Measurements from ENCODE around the gene PROSER3.
A peak's percentile ranks its signal among the peaks of the same experiment; 100 is the strongest.

PROSER3 gene

DNA sequence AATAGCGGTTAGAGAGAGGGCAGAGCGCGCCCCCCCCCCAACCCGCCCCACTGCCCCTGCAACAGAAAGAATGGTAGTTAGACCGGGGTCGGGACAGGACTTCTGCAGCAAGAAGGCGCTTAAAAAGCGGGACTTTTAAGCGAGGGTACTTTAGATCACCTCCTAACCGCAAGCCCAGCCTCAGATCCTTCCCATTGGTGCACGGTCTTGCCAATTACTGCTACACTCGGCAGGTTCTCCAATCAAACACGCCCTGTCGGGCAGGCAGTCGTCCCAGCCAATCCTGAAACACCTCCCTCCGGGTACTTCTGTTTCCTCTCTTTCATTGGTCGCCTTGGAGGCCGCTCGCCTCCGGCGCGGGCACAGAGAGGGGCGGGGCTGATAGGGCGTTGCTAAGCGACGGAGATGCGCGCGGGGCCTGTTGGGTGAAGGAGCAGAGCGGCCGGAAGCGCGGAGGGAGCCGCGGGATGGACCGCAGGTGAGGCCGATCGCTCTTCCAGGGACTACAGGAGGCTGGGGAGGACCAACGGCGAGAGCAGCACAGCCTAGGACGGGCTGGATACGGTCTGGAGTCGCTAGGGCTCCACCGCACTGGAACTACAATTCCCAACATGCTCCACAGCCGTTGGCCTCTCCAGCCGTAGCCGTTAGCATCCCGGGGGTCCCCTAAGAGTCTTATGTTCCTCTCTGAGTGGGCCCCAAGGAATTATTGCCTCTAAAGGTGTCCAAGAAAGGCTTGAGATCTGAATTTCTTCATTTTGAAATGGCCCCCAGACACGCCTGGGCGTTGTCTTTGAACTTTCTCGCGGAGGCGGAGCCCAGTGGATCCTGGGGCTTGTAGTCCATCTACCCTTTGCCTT lies at the start of gene PROSER3:
Gene PROSER3 (plus strand): TSS at position 428 of the 860 bp plus-strand sequence. CDS start 40 bp downstream, at position 468.
- peak; percentile 100 for DNase-seq

DNA sequence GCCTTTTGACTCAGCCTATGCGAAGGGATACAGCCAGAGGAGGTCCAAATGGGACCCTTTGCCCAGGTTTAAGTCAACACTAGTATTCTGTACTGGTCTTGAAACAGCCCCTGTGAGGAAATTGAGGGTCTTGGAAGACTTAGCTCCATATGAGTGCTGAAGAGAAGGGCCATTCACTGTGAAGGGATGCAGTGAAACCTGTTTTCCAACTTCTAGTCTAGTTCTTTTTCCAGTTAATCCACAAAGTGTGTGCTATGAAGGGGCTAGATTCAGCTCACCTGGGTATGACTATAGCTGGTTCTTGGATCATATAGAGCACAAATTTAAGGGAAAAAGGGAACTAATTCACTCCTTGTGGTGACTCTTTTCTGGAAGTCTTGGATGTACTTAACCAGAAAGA lies 49.6 kb upstream of the PROSER3 start:
- DNase-seq: no peak

DNA sequence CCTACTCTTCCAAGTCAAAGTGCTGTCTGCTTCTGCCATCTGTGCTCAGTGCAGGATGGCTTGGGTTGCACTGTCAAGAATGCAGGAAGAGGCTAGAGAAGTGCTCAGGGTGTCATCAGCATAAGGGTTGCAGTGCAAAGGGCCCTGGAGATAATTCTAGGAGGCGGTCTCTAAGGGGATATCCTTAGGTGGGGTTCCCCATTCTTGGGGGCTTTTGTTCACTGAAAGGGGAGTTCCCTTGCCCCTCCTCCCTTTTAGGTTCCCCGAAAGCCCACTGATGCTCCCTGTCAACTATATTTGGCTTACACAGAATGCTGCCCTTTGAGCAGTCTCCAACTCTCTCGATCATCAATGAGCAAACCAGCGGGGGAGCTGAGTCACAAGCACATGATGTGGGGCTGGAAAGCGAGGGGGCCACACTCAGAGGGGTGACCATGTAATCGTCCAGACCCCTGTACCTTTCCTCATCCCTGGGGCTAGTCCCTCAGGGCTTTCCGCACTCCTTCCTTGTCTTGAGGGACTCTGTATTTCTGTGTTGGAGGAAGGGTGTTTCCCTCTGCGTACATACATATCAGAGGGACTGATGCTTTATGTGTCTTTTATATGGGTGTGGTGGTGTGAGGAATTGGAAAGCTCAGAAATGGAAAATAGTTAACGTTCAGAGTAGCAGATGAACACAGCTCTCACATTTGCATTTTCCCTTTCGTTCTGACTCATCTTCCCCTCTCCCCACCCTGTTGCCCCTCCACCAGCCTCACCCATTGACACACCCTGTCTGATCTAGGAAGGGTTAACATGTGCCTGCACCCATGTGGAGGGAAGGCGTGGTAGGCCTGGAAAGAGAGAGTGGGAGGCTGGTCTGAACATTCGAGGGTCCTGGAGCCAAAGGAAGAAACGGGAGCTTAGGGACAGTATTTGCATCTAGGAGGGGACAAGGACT lies 46.9 kb upstream of the PROSER3 start:
- DNase-seq: no peak

DNA sequence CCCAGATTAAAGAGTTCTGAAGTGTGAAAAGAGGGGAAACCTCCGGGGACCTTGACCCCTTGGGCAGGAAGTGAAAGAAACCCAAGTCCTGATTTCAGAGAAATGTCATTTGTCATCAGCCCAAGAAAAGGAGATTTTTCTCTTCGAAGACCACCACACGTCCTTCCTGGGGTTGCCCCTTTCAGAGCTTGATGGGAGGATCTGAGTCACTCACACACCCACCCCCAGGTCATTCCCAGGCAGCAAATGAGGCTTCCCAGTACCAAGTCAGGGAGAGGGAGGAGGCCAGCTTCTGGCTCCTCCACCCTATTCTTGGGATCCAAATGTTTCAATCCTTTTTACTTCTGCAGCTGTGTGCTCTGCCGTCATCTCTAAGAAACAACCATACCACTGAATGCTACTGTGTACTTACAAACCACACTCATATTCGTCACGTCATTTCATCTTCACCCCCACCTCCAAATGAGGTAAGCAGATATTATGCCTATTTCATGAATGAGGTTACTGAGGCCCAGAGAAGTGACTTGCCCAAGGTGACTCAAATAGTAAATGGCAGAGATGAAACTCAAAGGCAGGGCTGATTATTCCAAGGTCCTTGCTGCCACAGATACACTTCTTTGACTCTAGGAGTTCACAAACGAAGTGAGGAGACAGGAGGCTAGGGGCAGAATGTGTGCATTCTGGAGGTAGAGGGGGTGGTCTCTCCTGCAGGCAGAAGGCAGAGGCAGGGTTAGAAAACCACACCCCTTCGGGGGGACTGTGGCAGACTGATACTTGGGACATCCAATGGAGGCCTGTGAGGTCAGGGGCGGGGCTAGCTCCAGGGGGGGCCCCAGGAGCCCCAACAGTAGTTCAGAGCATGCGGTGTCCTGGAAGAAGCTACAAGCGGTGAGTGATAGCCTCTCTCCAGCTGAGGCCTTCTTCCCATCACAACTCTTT lies 45.1 kb upstream of the PROSER3 start:
- no peak for DNase-seq

DNA sequence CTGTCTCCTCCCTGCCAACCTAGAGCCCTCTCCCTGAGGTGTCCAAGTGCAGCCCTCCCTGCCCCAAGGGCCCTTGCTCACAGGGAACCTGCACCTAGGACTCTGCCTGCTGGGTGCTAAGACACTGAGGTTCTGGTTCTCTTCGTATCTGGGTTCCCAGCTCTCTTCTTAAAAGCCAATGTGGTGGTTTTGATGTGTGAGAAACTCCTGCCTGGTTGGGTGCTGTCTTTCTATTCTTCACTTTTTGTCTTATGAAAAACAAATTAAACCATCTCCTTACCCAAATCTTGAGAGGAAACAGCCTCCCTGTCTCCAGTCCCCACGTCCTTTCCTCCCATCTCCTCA lies 44.5 kb upstream of the PROSER3 start:
- DNase-seq: no peak

DNA sequence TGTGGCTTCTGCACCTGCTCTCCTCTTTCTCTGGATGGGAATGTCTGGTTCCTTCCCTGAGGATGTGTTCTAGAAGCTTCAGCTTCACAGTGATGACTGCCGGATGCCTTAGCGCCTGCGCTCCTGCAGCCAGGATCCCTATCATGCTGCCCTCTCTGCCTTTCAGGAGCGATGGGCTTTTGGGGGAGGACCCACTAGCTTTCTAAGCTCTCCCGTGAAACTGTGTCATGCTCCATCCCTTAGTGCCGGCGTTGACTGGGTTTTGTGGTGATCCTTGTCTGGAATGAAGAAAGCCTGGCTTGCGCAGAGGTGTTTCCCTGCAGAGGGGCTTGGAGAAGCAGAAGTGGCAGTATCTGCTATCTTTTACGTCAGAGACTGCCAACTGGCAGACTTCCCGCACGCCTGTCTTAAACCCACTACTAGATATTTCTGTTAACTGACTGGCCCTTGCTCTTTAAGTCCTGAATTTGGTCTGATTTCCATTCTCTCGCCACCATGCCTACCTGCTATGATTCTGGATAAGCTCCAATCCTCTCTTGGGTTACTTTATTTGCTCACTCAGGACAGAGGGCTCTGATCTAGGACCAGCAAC lies 44.0 kb upstream of the PROSER3 start:
- DNase-seq: no peak

DNA sequence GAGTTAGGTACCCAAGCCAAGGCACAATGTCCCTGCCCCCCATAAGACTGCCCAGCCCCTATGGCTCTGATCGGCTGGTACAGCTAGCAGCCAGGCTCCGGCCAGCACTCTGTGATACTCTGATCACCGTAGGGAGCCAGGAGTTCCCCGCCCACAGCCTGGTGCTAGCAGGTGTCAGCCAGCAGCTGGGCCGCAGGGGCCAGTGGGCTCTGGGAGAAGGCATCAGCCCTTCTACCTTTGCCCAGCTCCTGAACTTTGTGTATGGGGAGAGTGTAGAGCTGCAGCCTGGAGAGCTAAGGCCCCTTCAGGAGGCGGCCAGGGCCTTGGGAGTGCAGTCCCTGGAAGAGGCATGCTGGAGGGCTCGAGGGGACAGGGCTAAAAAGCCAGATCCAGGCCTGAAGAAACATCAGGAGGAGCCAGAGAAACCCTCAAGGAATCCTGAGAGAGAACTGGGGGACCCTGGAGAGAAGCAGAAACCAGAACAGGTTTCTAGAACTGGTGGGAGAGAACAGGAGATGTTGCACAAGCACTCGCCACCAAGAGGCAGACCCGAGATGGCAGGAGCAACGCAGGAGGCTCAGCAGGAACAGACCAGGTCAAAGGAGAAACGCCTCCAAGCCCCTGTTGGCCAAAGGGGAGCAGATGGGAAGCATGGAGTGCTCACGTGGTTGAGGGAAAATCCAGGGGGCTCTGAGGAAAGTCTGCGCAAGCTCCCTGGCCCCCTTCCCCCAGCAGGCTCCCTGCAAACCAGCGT lies 43.2 kb upstream of the PROSER3 start:
- peak; percentile 46 for DNase-seq

DNA sequence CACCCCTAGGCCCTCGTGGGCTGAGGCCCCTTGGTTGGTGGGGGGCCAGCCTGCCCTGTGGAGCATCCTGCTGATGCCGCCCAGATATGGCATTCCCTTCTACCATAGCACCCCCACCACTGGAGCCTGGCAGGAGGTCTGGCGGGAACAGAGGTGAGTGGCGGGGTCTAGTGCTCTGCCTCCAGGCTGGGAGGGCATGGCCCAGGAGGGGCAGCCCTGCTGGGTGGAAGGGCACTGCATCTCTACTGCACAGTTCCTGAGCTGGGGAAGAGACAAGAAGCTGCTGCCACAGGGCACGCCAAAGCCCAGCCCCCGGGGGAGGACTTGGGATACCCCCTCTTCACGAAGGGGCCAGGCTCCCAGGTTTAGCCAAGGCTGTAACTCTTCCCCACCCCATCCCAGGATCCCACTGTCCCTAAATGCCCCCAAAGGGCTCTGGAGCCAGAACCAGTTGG lies 42.6 kb upstream of the PROSER3 start:
- no peak for DNase-seq

DNA sequence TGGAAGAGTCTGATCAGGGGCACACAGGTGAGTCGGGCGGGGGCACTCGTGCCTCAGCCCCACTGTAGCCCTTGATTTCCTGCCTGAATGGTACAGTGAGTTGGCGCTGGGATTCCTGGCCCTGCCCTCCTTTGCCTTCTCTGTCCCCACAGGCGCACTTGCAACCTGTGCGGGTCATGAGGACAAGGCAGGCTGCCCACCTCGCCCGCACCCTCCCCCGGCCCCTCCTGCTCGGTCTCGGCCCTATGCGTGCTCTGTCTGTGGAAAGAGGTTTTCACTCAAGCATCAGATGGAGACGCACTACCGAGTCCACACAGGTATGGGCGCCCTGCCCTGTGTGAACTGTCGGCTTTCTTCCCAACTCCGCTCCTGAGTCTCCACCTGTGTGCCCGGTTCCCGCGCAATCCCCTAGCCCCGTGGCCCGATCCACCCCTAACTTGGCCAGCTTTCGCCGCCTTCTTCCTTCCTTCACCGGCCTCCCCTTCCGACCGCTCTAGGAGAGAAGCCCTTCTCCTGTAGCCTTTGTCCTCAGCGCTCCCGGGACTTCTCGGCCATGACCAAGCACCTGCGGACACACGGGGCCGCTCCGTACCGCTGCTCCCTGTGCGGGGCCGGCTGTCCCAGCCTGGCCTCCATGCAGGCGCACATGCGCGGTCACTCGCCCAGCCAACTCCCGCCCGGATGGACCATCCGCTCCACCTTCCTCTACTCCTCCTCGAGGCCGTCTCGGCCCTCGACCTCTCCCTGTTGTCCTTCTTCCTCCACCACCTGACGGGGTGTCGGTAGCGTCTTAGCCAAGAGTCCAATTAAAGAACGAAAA lies 41.8 kb upstream of the PROSER3 start:
- peak; percentile 92 for DNase-seq

DNA sequence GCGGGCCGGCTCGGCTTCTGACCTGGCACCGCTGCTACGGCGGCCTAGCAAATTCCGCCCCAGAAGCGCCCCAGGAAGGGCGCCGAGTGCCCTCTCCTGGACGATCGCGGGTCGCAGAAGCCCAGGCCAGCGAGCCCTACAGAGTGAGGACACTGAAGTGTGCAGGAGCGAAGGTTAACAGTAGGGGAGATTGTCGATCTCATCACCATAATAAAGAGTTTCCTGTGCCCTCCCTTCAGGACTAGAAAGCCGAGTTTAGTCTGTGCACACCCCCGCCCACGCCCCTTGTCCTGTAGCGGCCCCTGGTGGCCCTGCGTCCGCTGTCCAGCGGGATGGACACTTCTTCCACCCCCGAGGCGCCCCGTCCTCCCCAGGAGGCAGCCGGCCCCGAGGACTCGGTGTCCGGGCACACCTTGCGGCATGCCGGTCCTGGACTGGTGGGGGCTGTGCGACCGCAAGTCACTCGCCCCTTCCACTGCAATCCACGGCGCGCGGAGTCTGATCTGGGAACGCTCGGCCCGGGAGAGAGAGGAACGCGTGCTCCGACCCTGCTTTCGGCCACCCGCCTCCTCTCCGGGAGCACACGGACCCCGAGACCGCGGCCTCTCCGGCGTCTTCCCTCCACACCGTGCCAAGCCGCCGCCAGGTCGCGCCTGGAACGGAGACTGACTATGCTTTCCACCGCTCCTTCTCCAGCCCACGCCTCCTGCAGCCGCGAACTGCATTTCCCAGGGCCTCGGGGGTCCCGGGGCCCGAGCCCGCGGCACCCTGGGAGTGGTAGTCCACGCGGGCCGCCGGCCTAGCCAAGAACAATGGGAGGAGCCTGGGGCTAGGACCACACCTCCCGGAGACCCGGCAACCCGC lies 40.9 kb upstream of the PROSER3 start:
- DNase-seq: peak; percentile 99

DNA sequence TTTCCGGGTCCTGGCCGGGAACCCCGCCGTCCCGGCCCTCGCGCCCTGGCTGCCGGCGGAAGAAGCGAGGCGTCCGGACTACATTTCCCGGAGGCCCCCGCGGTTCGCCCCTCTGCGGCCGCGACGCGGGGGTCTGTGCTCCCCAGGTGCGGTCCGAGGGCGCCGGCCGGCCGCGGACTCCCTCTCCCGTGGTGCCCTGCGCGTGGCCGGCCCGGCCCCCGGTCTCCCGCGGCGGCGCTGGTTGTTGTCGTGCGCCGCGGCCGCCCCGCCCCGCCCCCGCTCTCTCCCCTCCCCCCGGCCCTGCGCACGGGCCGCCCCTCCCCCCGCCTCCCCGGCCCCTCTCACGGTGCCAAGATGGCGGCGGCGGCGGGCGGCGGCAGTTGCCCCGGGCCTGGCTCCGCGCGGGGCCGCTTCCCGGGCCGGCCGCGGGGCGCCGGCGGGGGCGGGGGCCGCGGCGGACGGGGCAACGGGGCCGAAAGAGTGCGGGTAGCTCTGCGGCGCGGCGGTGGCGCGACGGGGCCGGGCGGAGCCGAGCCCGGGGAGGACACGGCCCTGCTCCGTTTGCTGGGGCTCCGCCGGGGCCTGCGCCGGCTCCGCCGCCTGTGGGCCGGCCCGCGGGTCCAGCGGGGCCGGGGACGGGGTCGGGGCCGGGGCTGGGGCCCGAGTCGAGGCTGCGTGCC lies 40.2 kb upstream of the PROSER3 start, which contains the start of gene KMT2B:
Gene KMT2B (plus strand): TSS at position 339 of the 680 bp plus-strand sequence. CDS start 16 bp downstream, at position 355.
- peak; percentile 100 for DNase-seq

DNA sequence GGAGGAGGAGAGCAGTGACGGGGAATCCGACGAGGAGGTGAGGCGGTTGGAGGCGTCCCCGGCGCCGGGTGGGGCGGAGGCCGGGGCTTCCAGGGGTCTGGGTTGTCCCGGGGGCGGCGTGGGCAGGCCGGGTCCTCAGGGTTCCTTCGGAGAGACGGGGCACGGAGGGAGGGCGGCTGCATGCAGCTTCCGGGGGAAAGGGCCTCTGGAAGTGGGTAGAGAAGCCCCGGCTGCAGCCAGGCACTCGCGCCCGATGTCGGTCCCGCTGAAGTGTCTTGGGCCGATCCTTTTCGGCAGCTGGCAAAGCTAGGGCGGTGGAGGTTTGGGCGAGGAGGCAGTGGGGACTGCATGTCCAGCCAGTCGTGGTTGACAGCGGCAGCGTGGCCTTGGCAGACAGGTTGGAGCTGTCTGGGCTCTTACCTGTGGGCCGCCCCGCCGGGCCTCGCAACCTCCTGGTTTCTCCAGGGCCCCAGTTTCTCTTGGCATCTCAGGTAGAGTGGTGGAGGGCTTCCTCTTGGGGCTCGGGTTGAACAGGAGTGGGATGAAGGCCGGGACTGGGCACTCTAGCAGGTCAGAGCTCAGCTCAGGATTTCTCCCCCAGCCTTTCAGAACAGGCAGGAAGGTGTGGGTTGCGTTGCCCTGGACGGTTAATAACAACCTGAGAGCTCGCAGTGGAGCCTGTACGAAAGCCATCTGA lies 39.5 kb upstream of the PROSER3 start:
- peak; percentile 46 for DNase-seq

DNA sequence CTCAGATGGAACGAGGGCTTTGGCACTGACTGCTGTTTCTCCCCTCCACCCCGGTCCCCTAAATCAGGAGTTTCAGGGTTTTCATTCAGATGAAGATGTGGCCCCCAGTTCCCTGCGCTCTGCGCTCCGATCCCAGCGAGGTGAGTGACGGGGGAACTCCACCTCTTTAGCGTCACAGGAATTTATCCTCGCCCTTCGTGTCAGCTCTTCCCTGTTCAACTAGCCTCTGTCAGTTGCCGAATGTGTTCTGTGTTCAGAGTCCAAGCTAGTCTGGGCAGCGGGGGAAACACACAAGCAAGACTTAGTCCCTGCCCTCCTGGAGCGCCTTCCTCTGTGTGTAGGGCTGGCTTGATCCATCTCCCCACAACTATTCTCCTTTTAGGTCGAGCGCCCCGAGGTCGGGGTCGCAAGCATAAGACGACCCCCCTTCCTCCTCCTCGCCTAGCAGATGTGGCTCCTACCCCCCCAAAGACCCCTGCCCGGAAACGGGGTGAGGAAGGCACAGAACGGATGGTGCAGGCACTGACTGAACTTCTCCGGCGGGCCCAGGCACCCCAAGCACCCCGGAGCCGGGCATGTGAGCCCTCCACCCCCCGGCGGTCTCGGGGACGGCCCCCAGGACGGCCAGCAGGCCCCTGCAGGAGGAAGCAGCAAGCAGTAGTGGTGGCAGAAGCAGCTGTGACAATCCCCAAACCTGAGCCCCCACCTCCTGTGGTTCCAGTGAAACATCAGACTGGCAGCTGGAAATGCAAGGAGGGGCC lies 38.4 kb upstream of the PROSER3 start:
- DNase-seq: no peak

DNA sequence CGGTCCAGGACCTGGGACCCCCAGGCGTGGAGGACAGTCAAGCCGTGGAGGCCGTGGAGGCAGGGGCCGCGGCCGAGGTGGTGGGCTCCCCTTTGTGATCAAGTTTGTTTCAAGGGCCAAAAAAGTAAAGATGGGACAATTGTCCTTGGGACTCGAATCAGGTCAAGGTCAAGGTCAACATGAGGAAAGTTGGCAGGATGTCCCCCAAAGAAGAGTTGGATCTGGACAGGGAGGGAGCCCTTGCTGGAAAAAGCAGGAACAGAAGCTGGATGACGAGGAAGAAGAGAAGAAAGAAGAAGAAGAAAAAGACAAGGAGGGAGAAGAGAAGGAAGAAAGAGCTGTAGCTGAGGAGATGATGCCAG lies 37.8 kb upstream of the PROSER3 start:
- no peak for DNase-seq

DNA sequence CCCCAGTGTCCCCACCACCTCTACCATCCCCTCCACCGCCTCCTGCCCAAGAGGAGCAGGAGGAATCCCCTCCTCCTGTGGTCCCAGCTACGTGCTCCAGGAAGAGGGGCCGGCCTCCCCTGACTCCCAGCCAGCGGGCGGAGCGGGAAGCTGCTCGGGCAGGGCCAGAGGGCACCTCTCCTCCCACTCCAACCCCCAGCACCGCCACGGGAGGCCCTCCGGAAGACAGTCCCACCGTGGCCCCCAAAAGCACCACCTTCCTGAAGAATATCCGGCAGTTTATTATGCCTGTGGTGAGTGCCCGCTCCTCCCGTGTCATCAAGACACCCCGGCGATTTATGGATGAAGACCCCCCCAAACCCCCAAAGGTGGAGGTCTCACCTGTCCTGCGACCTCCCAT lies 37.3 kb upstream of the PROSER3 start:
- no peak for DNase-seq

DNA sequence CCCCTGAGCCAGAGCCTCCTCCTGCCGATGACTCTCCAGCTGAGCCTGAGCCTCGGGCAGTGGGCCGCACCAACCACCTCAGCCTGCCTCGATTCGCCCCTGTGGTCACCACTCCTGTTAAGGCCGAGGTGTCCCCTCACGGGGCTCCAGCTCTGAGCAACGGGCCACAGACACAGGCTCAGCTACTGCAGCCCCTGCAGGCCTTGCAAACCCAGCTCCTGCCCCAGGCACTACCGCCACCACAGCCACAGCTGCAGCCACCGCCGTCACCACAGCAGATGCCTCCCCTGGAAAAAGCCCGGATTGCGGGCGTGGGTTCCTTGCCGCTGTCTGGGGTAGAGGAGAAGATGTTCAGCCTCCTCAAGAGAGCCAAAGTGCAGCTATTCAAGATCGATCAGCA lies 36.6 kb upstream of the PROSER3 start:
- no peak for DNase-seq

DNA sequence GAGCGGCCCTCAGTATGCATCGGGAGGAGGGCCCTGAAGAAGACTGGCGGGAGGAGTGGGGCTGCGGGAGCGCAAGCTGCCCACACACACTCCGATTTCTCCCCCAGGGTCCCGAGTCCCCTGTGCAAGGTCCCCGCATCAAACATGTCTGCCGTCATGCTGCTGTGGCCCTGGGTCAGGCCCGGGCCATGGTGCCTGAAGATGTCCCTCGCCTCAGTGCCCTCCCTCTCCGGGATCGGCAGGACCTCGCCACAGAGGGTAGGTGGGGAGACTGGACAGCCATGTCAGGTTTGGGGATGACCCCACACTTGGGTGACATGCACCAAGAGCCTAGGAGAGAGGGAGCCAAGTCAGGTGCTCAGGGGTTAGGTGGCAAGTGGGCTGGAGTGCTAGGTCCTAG lies 35.5 kb upstream of the PROSER3 start:
- DNase-seq: no peak
